SU-DHL-6 (cell line): ENCODE results near the gene CC2D1A.

Source experiments
- H2AFZ ChIP-seq: fragments of 200-600 bp; sonication (generic); 2 replicates; pipeline ENCODE4 v1.6.1; 2014; ENCODE audit warnings: low read depth, mild to moderate bottlenecking, moderate library complexity, mixed read lengths, antibody characterized with exemption, low read length; ENCODE audit not compliant: severe bottlenecking
- H3F3A ChIP-seq: fragments of 200-600 bp; shearing (Covaris generic); 2 replicates; pipeline ENCODE4 v1.6.0; 2016; ENCODE audit warnings: antibody characterized with exemption, mild to moderate bottlenecking; ENCODE audit not compliant: insufficient read depth
- H3K27ac ChIP-seq: fragments of 200-600 bp; sonication (generic); 2 replicates; pipeline ENCODE4 v1.5.1; 2016; ENCODE audit warnings: low read depth, mild to moderate bottlenecking, low read length, moderate library complexity, mixed read lengths
- H3K27me3 ChIP-seq: fragments of 200-600 bp; sonication (generic), shearing (Covaris generic); 2 replicates; pipeline ENCODE4 v1.6.0; 2014; ENCODE audit warnings: mild to moderate bottlenecking, low read length
- H3K36me3 ChIP-seq: fragments of 200-600 bp; sonication (generic); 2 replicates; pipeline ENCODE4 v1.6.1; 2014; ENCODE audit warnings: mild to moderate bottlenecking, low read length, mixed read lengths
- H3K4me2 ChIP-seq: fragments of 300-600, 200-600 bp; shearing (Covaris generic), sonication (generic); 2 replicates; pipeline ENCODE4 v1.6.0; 2014; ENCODE audit warnings: low read length, low read depth, mild to moderate bottlenecking; ENCODE audit not compliant: poor library complexity, severe bottlenecking
- H3K4me3 ChIP-seq: fragments of 200-600 bp; sonication (generic); 2 replicates; pipeline ENCODE4 v1.5.1; 2014; ENCODE audit warnings: antibody characterized with exemption, low read length, mild to moderate bottlenecking, mixed read lengths; ENCODE audit not compliant: insufficient read depth, poor library complexity, severe bottlenecking
- H3K79me2 ChIP-seq: fragments of 200-600 bp; sonication (generic); 2 replicates; pipeline ENCODE4 v1.6.1; 2014; ENCODE audit warnings: mild to moderate bottlenecking, low read length, moderate library complexity; ENCODE audit not compliant: insufficient read depth
- H3K9ac ChIP-seq: fragments of 200-600 bp; sonication (generic); 2 replicates; pipeline ENCODE4 v1.7.0; 2014; ENCODE audit warnings: mild to moderate bottlenecking, low read length
- H3K9me2 ChIP-seq: fragments of 200-600 bp; sonication (generic); replicated peaks from 2 replicates; pipeline ENCODE4 v1.6.1; 2014; ENCODE audit warnings: low read length; ENCODE audit not compliant: insufficient read depth
- H3K9me3 ChIP-seq: fragments of 200-600 bp; sonication (generic); 2 replicates; pipeline ENCODE4 v1.6.1; 2014; ENCODE audit warnings: low read length, mixed read lengths; ENCODE audit not compliant: insufficient read depth
- H4K20me1 ChIP-seq: fragments of 200-600 bp; sonication (generic); 2 replicates; pipeline ENCODE4 v1.6.1; 2014; ENCODE audit warnings: low read depth, mild to moderate bottlenecking, antibody characterized with exemption, low read length, moderate library complexity, mixed read lengths
- EZH2phosphoT487 ChIP-seq: fragments of 200-600 bp; sonication (generic), shearing (Covaris generic); conservative IDR thresholded peaks from 2 replicates; pipeline ENCODE4 v1.6.1; 2018; ENCODE audit warnings: mild to moderate bottlenecking, antibody characterized with exemption, low read length, moderate library complexity, mixed read lengths
- TF ChIP-seq, protein P1 (sequence below): fragments of 200-600 bp; sonication (generic); IDR thresholded peaks from one replicate; pipeline ENCODE4 v1.5.1; 2017; ENCODE audit warnings: antibody characterized with exemption, mild to moderate bottlenecking, low read length, moderate library complexity; ENCODE audit not compliant: insufficient read depth, poor library complexity, severe bottlenecking

The CC2D1A gene

DNA sequence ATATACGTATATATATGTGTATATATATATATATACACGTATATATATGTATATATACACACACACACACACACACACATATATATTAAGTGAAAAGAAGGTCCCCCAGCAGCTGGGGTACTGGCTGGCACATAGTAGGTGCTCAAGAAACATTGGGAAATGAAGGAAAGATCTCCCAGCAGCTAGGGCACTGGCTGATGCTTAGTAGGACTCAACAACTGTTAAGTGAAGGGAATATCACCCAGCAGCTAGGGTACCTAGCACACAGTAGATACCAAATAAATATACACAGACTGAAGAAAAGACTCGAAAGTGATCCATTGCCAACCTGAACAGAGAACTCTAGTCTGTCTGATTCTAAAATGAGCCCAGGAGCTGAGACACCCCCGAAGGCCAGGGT is 20.0 kb downstream of the CC2D1A start:
- no peaks in the 10 kb centered on the region for H3K9me3 ChIP-seq
- peaks cover 4% of the 10 kb centered on the region for H3K36me3 ChIP-seq
- H4K20me1 ChIP-seq: no peaks in the 10 kb centered on the region
- no peaks in the 10 kb centered on the region for H3K9me2 ChIP-seq
- H2AFZ ChIP-seq: no peak overlapping the region
- no peak overlapping the region for H3K27ac ChIP-seq
- H3K9ac ChIP-seq: no peak overlapping the region
- TF ChIP-seq, protein P1, sequence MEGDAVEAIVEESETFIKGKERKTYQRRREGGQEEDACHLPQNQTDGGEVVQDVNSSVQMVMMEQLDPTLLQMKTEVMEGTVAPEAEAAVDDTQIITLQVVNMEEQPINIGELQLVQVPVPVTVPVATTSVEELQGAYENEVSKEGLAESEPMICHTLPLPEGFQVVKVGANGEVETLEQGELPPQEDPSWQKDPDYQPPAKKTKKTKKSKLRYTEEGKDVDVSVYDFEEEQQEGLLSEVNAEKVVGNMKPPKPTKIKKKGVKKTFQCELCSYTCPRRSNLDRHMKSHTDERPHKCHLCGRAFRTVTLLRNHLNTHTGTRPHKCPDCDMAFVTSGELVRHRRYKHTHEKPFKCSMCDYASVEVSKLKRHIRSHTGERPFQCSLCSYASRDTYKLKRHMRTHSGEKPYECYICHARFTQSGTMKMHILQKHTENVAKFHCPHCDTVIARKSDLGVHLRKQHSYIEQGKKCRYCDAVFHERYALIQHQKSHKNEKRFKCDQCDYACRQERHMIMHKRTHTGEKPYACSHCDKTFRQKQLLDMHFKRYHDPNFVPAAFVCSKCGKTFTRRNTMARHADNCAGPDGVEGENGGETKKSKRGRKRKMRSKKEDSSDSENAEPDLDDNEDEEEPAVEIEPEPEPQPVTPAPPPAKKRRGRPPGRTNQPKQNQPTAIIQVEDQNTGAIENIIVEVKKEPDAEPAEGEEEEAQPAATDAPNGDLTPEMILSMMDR: no peak
- no peak for TF ChIP-seq EZH2phosphoT487
- no peak overlapping the region for H3K4me3 ChIP-seq
- no peaks in the 10 kb centered on the region for H3F3A ChIP-seq
- H3K27me3 ChIP-seq: no peaks in the 10 kb centered on the region
- H3K4me2 ChIP-seq: no peak overlapping the region
- no peaks in the 10 kb centered on the region for H3K79me2 ChIP-seq

DNA sequence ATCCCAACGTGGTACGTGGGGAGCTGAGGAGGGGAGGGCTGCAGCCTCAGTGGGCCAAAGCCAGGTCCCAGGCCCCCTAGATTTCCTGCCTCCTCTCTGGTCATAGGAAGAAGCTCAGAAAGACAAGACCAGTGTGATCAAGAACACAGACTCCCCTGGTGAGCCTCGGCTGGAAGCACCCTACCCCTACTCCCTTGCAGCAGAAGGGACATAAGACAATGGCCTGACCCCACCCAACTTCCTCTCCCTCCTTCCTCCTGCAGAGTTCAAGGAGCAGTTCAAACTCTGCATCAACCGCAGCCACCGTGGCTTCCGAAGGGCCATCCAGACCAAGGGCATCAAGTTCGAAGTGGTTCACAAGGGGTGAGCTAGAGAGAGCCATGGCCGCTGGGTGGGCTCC is 20.7 kb downstream of the CC2D1A start:
- Histone ChIP-seq H3K9me3 (no peaks in the 10 kb centered on the region), H3K9ac (no peak overlapping the region), H3K36me3 (no peaks in the 10 kb centered on the region), H3K79me2 (no peaks in the 10 kb centered on the region), H3K27ac (no peak overlapping the region), H3K9me2 (no peaks in the 10 kb centered on the region), H3F3A (no peaks in the 10 kb centered on the region), H3K27me3 (no peaks in the 10 kb centered on the region), H3K4me3 (no peak overlapping the region), H3K4me2 (no peak overlapping the region), H2AFZ (no peak overlapping the region), H4K20me1 (no peaks in the 10 kb centered on the region)
- TF ChIP-seq, protein P1: no peak
- TF ChIP-seq EZH2phosphoT487: no peak

DNA sequence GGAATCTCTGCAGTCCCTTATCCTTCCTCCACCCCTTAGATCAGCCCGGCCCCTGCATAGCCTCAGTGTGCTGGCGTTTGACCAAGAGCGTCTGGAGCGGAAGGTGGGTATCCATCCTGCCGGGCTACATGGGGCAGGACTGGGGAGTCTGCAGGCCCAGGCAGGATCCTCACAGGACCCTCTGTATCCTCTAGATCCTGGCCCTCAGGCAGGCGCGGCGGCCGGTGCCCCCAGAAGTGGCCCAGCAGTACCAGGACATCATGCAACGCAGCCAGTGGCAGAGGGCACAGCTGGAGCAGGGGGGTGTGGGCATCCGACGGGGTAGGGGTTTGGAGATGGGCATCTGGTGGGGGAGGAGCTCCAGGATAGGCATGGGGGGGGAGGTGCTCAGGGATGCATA is 23.3 kb downstream of the CC2D1A start:
- no peaks in the 10 kb centered on the region for H4K20me1 ChIP-seq
- no peak overlapping the region for H3K4me2 ChIP-seq
- no peak overlapping the region for H2AFZ ChIP-seq
- TF ChIP-seq, protein P1: no peak
- TF ChIP-seq EZH2phosphoT487: no peak
- no peak overlapping the region for H3K9ac ChIP-seq
- no peaks in the 10 kb centered on the region for H3K36me3 ChIP-seq
- H3K9me3 ChIP-seq: no peaks in the 10 kb centered on the region
- no peaks in the 10 kb centered on the region for H3F3A ChIP-seq
- H3K79me2 ChIP-seq: no peaks in the 10 kb centered on the region
- no peak overlapping the region for H3K27ac ChIP-seq
- H3K4me3 ChIP-seq: no peak overlapping the region
- no peaks in the 10 kb centered on the region for H3K9me2 ChIP-seq
- H3K27me3 ChIP-seq: no peaks in the 10 kb centered on the region
